Measurements from ENCODE around the gene NPB. TPM values are rescaled to one million over a fixed set of nuclear protein-coding genes. Genes with fewer than 3 reads are reported as not detected.

Gene NPB
- total RNA-seq, 3 donors from 2014 or later (not counting 1 experiment from before 2014, with no cell fraction given) = 0.18 to 0.31 TPM; not detected in 1

DNA sequence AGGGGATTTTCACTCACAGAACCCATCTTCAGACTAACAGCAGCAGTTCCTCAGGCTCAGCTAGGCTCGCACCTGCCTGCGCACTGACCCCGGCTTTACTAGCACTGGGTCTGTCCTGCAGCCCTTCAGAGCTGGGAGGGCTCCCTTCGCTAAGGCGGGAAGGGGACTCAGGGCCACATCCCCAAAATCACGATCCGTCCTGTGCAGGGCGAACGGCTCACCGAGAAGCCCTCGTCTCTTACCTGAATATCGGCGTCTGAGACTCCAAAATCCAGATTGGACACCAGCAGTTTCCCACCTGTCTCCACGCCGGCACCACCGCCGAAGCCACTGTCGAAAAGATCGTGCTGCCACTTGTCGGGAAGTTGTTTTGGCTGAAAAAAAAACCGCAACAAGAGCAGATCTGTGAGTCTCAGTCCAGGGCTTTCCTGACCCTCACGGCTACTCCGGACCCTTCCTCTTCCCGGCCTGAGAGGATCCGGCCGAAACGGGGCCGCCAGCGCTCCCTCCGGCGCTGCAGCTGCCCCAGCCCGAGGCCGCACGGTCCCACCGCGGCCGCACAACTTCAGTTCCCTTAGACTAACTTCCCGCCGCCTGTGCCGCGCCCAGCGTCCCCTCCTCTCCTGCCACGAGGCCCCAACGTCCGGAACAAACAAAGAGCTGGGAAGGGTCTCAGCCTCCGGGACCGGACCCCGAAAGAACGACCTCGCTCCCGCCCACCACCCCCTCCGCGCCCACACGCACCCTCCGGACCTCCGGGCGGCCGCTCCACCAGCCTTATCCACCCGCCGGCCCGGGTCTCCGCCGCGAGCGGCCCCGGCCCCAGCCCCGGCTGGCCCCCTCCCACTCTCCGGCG lies 11.4 kb upstream of the NPB start:
- Mint-ChIP-seq H3K27ac (peak overlapping the region; percentile 93 to 96), H3K9me3 (no peaks in the 10 kb centered on the region), H3K4me3 (peak overlapping the region; percentile 84), H3K36me3 (no peaks in the 10 kb centered on the region), H3K4me1 (peaks cover 10 to 21% of the 10 kb centered on the region in 2 donors), H3K27me3 (ENCODE audit: low read depth in 2 of 2) (no peaks in the 10 kb centered on the region)
- Histone ChIP-seq H3K27ac (ENCODE audit: low read length) (peak overlapping the region; percentile 70), H3K4me3 (ENCODE audit: low read length) (peak overlapping the region; percentile 48), H3K36me3 (ENCODE audit: control insufficient read depth, insufficient read depth, low read length) (peaks cover 47% of the 10 kb centered on the region), H3K9me3 (ENCODE audit: control insufficient read depth, insufficient read depth, low read length) (no peaks in the 10 kb centered on the region), H3K4me1 (ENCODE audit: control insufficient read depth, insufficient read depth, low read length) (peaks cover 23% of the 10 kb centered on the region), H3K27me3 (ENCODE audit: control insufficient read depth, insufficient read depth, low read length) (no peaks in the 10 kb centered on the region)
- intact Hi-C loops (cut with micrococcal nuclease) = no loop called here
- peak in 1 of 2 donors; percentile 47 for DNase-seq
- ATAC-seq = peak in 1 of 3 donors; percentile 1
- no peak for TF ChIP-seq CTCF (IDR thresholded peaks at IDR 0.05)
- 10% methylated on average over 65 of the region's 69 CpGs for WGBS (ENCODE audit: insufficient coverage)

- Mint-ChIP-seq H3K27ac (peak overlapping the region; percentile 93 to 96), H3K27me3 (ENCODE audit: low read depth in 2 of 2) (no peaks in the 10 kb centered on the region), H3K36me3 (no peaks in the 10 kb centered on the region), H3K9me3 (no peaks in the 10 kb centered on the region), H3K4me3 (peak overlapping the region; percentile 97), H3K4me1 (peaks cover 10 to 18% of the 10 kb centered on the region in 2 donors)
- H3K36me3 ChIP-seq (ENCODE audit: control insufficient read depth, insufficient read depth, low read length) = peaks cover 42% of the 10 kb centered on the region
- no peak overlapping the region for H3K4me3 ChIP-seq (ENCODE audit: low read length)
- intact Hi-C loops (cut with micrococcal nuclease) = no loop called here
- no peak overlapping the region for H3K27ac ChIP-seq (ENCODE audit: low read length)
- no peaks in the 10 kb centered on the region for H3K27me3 ChIP-seq (ENCODE audit: control insufficient read depth, insufficient read depth, low read length)
- WGBS (ENCODE audit: insufficient coverage) = under 1% methylated on average over 40 of the region's 40 CpGs
- ATAC-seq = peak; percentile 15 to 25 (median 16)
- H3K4me1 ChIP-seq (ENCODE audit: control insufficient read depth, insufficient read depth, low read length) = peaks cover 23% of the 10 kb centered on the region
- no peak for DNase-seq
- TF ChIP-seq CTCF (IDR thresholded peaks at IDR 0.05) = no peak
- H3K9me3 ChIP-seq (ENCODE audit: control insufficient read depth, insufficient read depth, low read length) = no peaks in the 10 kb centered on the region
Measured at GRCh38 chr17:81891303-81891552, 10.8 kb upstream of the NPB start.

DNA sequence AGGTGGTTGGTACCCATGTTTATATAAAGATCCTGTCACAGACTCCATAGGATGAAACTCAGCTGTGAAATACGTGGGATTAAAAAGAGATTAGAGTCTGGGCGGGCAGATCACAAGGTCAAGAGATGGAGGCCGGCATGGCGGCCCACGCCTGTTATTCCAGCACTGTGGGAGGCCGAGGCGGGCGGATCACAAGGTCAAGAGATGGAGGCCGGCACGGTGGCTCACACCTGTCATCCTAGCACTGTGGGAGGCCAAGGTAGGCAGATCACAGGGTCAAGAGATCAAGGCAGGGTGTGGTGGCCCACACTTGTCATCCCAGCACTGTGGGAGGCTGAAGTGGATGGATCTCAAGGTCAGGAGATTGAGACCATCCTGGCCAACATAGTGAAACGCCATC lies 6.6 kb upstream of the NPB start:
- intact Hi-C loops (cut with micrococcal nuclease) = no loop called here
- H3K4me1 ChIP-seq (ENCODE audit: control insufficient read depth, insufficient read depth, low read length) = peaks cover 14% of the 10 kb centered on the region
- no peaks in the 10 kb centered on the region for H3K9me3 Mint-ChIP-seq
- H3K27me3 Mint-ChIP-seq (ENCODE audit: low read depth in 2 of 2) = no peaks in the 10 kb centered on the region
- no peak overlapping the region for H3K27ac ChIP-seq (ENCODE audit: low read length)
- 98% methylated on average over 11 of the region's 11 CpGs for WGBS (ENCODE audit: insufficient coverage)
- ATAC-seq (no peak), DNase-seq (no peak)
- peaks cover 0 to 5% of the 10 kb centered on the region in 2 donors for H3K4me1 Mint-ChIP-seq
- H3K4me3 ChIP-seq (ENCODE audit: low read length) = no peak overlapping the region
- H3K36me3 Mint-ChIP-seq = no peaks in the 10 kb centered on the region
- H3K4me3 Mint-ChIP-seq = no peak overlapping the region
- H3K27me3 ChIP-seq (ENCODE audit: control insufficient read depth, insufficient read depth, low read length) = no peaks in the 10 kb centered on the region
- no peak for TF ChIP-seq CTCF (IDR thresholded peaks at IDR 0.05)
- no peak overlapping the region for H3K27ac Mint-ChIP-seq
- peaks cover 27% of the 10 kb centered on the region for H3K36me3 ChIP-seq (ENCODE audit: control insufficient read depth, insufficient read depth, low read length)
- H3K9me3 ChIP-seq (ENCODE audit: control insufficient read depth, insufficient read depth, low read length) = no peaks in the 10 kb centered on the region
